Activated T-helper 1 cell treated with anti-CD3 and anti-CD28 coated beads, Interleukin-12 subunit alpha, Interleukin-12 subunit beta, Interleukin-2, Interleukin-4 antibody, amounts not matched to agents 30 ng/mL and 10 ng/mL and 1 ng/mL, durations not matched to agents 14 hours and 24 hours and 36 hours (primary cell): ENCODE measurements around the gene SPDYE4. TPM values are rescaled to one million over a fixed set of nuclear protein-coding genes. Genes with fewer than 3 reads are reported as not detected.
A peak's percentile ranks its signal among the peaks of the same experiment; 100 is the strongest.

Experiments used
- DNase-seq: peaks from one replicate; pipeline ENCODE4 v3.0.0; 2021; ENCODE audit warnings: low spot score
- H3K27ac Mint-ChIP-seq: one replicate; pipeline ENCODE4 v1.8.0; 2021; ENCODE audit warnings: mild to moderate bottlenecking, mixed read lengths
- H3K27me3 Mint-ChIP-seq: one replicate; pipeline ENCODE4 v1.8.0; 2022; ENCODE audit warnings: mild to moderate bottlenecking, moderate library complexity, mixed read lengths; ENCODE audit not compliant: insufficient read depth
- H3K36me3 Mint-ChIP-seq: one replicate; pipeline ENCODE4 v1.8.0; 2021; ENCODE audit warnings: low read depth, mixed read lengths
- H3K4me1 Mint-ChIP-seq: one replicate; pipeline ENCODE4 v1.8.0; 2021; ENCODE audit warnings: low read depth, mixed read lengths
- H3K4me3 Mint-ChIP-seq: one replicate; pipeline ENCODE4 v1.8.0; 2021; ENCODE audit warnings: mild to moderate bottlenecking, moderate library complexity, mixed read lengths
- H3K9me3 Mint-ChIP-seq: one replicate; pipeline ENCODE4 v1.8.0; 2021; ENCODE audit warnings: mixed read lengths
- intact Hi-C: fragments of 100-400 bp; cut with micrococcal nuclease; formaldehyde crosslinking; loops from one replicate; pipeline ENCODE4 v1.15.1; 2024
- total RNA-seq: library from RNA; stranded (reverse); gene quantifications from 2 replicates; pipeline ENCODE4 v1.2.3, GENCODE V29; 2022

Gene SPDYE4
- total RNA-seq, 1 donor from 2014 or later = not detected

- Mint-ChIP-seq H3K36me3 (no peaks in the 10 kb centered on the region), H3K9me3 (no peaks in the 10 kb centered on the region), H3K27me3 (peaks cover 18% of the 10 kb centered on the region), H3K27ac (no peak overlapping the region), H3K4me1 (no peaks in the 10 kb centered on the region), H3K4me3 (no peak overlapping the region)
- intact Hi-C loops = no loop called here
- no peak for DNase-seq
Measured at GRCh38 chr17:8762012-8762411, 3.7 kb upstream of the SPDYE4 start.

- H3K4me1 Mint-ChIP-seq = no peaks in the 10 kb centered on the region
- peaks cover 10% of the 10 kb centered on the region for H3K27me3 Mint-ChIP-seq
- intact Hi-C loops = no loop called here
Measured at GRCh38 chr17:8757189-8757588, 1.2 kb downstream of the SPDYE4 start.

GRCh38 chr17:8755590-8756255, 2.6 kb downstream of the SPDYE4 start:
- Mint-ChIP-seq H3K4me1 (no peaks in the 10 kb centered on the region), H3K4me3 (no peak overlapping the region), H3K36me3 (no peaks in the 10 kb centered on the region), H3K27me3 (peaks cover 6% of the 10 kb centered on the region), H3K27ac (no peak overlapping the region), H3K9me3 (no peaks in the 10 kb centered on the region)
- no peak for DNase-seq
- intact Hi-C loops = no loop called here

More at GRCh38 chr17:8757189-8757588, 1.2 kb downstream of the SPDYE4 start:
- Mint-ChIP-seq H3K27ac (no peak overlapping the region), H3K4me3 (no peak overlapping the region), H3K36me3 (no peaks in the 10 kb centered on the region), H3K9me3 (no peaks in the 10 kb centered on the region)
- no peak for DNase-seq

GRCh38 chr17:8754890-8755289, 3.5 kb downstream of the SPDYE4 start:
- Mint-ChIP-seq H3K4me3 (no peak overlapping the region), H3K36me3 (no peaks in the 10 kb centered on the region), H3K27ac (no peak overlapping the region), H3K9me3 (no peaks in the 10 kb centered on the region), H3K4me1 (no peaks in the 10 kb centered on the region), H3K27me3 (peaks cover 6% of the 10 kb centered on the region)
- intact Hi-C loops = loop anchor here (1.0 kb wide), 1 partner anchor 243 kb away; no protein-coding TSS in a partner anchor
- no peak for DNase-seq

GRCh38 chr17:8753976-8754440, 4.3 kb downstream of the SPDYE4 start:
- no peak overlapping the region for H3K27ac Mint-ChIP-seq
- H3K4me3 Mint-ChIP-seq = no peak overlapping the region
- peaks cover 6% of the 10 kb centered on the region for H3K27me3 Mint-ChIP-seq
- H3K36me3 Mint-ChIP-seq = no peaks in the 10 kb centered on the region
- H3K9me3 Mint-ChIP-seq = no peaks in the 10 kb centered on the region
- intact Hi-C loops = loop anchor here (1.0 kb wide), 1 partner anchor 244 kb away; no protein-coding TSS in a partner anchor
- no peaks in the 10 kb centered on the region for H3K4me1 Mint-ChIP-seq
- no peak for DNase-seq

GRCh38 chr17:8753136-8753975, 5.0 kb downstream of the SPDYE4 start:
- intact Hi-C loops = no loop called here
- DNase-seq = no peak

GRCh38 chr17:8749616-8750015, 8.7 kb downstream of the SPDYE4 start:
- H3K27ac Mint-ChIP-seq = no peak overlapping the region
- DNase-seq = no peak
- peaks cover 7% of the 10 kb centered on the region for H3K27me3 Mint-ChIP-seq
- H3K4me3 Mint-ChIP-seq = no peak overlapping the region
- intact Hi-C loops = loop anchor here (5.0 to 10.0 kb wide), 3 partner anchors 312 to 625 kb away; partner anchors contain the start of genes HES7 and NDEL1
- H3K9me3 Mint-ChIP-seq = no peaks in the 10 kb centered on the region
- peaks cover 11% of the 10 kb centered on the region for H3K4me1 Mint-ChIP-seq
- H3K36me3 Mint-ChIP-seq = no peaks in the 10 kb centered on the region

More at GRCh38 chr17:8753136-8753975, 5.0 kb downstream of the SPDYE4 start:
- no peaks in the 10 kb centered on the region for H3K4me1 Mint-ChIP-seq
- H3K27ac Mint-ChIP-seq = no peak overlapping the region
- no peak overlapping the region for H3K4me3 Mint-ChIP-seq
- H3K9me3 Mint-ChIP-seq = no peaks in the 10 kb centered on the region
- H3K27me3 Mint-ChIP-seq = peaks cover 8% of the 10 kb centered on the region
- no peaks in the 10 kb centered on the region for H3K36me3 Mint-ChIP-seq

GRCh38 chr17:8747742-8748141, 10.6 kb downstream of the SPDYE4 start:
- Mint-ChIP-seq H3K4me3 (no peak overlapping the region), H3K36me3 (no peaks in the 10 kb centered on the region), H3K9me3 (no peaks in the 10 kb centered on the region), H3K4me1 (peaks cover 11% of the 10 kb centered on the region), H3K27ac (no peak overlapping the region), H3K27me3 (peaks cover 6% of the 10 kb centered on the region)
- intact Hi-C loops = loop anchor here (2.0 to 10.0 kb wide), 5 partner anchors 147 to 623 kb away; partner anchors contain the start of genes HES7 and NDEL1
- DNase-seq = no peak

- intact Hi-C loops = loop anchor here (2.0 to 10.0 kb wide), 5 partner anchors 148 to 622 kb away; partner anchors contain the start of genes HES7 and NDEL1
- H3K27me3 Mint-ChIP-seq = peaks cover 6% of the 10 kb centered on the region
- peak overlapping the region; percentile 87 for H3K4me3 Mint-ChIP-seq
- no peak for DNase-seq
- no peaks in the 10 kb centered on the region for H3K9me3 Mint-ChIP-seq
- peaks cover 11% of the 10 kb centered on the region for H3K4me1 Mint-ChIP-seq
- no peaks in the 10 kb centered on the region for H3K36me3 Mint-ChIP-seq
- H3K27ac Mint-ChIP-seq = peak overlapping the region; percentile 75
Measured at GRCh38 chr17:8746501-8747236, 11.7 kb downstream of the SPDYE4 start.

GRCh38 chr17:8745586-8746500, 12.5 kb downstream of the SPDYE4 start:
- Mint-ChIP-seq H3K9me3 (no peaks in the 10 kb centered on the region), H3K36me3 (no peaks in the 10 kb centered on the region)
- intact Hi-C loops = loop anchor here (1.0 to 10.0 kb wide), 8 partner anchors 115 to 621 kb away; partner anchors contain the start of genes HES7, NDEL1 and RPL26

GRCh38 chr17:8744086-8744785, 14.1 kb downstream of the SPDYE4 start:
- Mint-ChIP-seq H3K4me1 (peaks cover 22% of the 10 kb centered on the region), H3K27ac (peak overlapping the region; percentile 67), H3K27me3 (peaks cover 6% of the 10 kb centered on the region), H3K4me3 (peak overlapping the region; percentile 75), H3K9me3 (no peaks in the 10 kb centered on the region), H3K36me3 (no peaks in the 10 kb centered on the region)
- intact Hi-C loops = loop anchor here (10.0 kb wide), 2 partner anchors 519 to 619 kb away; partner anchors contain the start of gene HES7
- DNase-seq = no peak

More at GRCh38 chr17:8745586-8746500, 12.5 kb downstream of the SPDYE4 start:
- Mint-ChIP-seq H3K27ac (peak overlapping the region; percentile 75), H3K4me3 (peak overlapping the region; percentile 87), H3K4me1 (peaks cover 13% of the 10 kb centered on the region), H3K27me3 (peaks cover 6% of the 10 kb centered on the region)
- peak; percentile 63 for DNase-seq
